ENCODE results near the gene GPX3. TPM values are rescaled to one million over a fixed set of nuclear protein-coding genes. Genes with fewer than 3 reads are reported as not detected.

GPX3 gene
- total and polyA plus RNA-seq, 2 experiments from 2014 or later: 28.0 to 48.9 TPM

DNA sequence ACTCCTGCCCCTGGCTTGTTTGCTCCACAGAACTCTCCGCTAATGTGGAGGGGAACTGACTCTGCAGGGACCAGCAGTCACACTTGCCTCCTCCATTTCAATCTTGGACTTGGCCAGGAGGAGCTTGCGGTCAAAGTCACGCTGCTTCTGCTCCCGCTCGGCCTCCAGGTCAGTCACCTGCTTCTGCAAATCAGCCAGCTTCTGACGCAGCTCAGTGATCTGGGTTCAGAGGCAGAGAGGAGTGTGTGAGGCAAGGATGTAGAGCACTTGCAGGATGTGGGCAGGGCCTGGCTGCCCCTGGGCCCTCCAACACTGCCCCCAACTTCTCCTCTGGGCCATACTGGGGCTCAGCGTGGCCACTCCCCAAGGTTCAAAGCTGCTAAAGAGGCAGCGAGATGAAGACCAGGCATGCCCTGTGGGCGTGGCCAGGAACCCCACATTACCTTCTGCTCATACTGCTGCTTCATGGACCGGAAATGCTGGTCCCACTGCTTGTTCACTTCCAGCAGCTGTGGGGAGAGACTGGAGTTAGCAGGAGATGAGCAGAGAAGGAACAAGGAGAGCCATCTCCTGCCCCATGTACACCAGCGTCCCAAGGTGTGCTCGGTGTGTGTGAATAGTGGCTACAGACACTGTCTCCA is 22.2 kb downstream of the GPX3 start:
- Mint-ChIP-seq H3K4me3 (no peak overlapping the region; the same call in 2 of the 3 replicates), H3K27me3 (ENCODE audit: insufficient read depth, low read depth, poor library complexity) (peaks cover 4% of the 10 kb centered on the region), H3K4me1 (peaks cover 2% of the 10 kb centered on the region; the same call in 1 of the 3 replicates), H3K9me3 (no peaks in the 10 kb centered on the region), H3K36me3 (ENCODE audit: low read depth) (peaks cover 4% of the 10 kb centered on the region; the same call in 2 of the 3 replicates), H3K27ac (peak overlapping the region; percentile 81)
- H3K4me3 ChIP-seq: no peak overlapping the region
- H3K4me2 ChIP-seq: no peak overlapping the region
- H3K27ac ChIP-seq (ENCODE audit: low read depth): no peak overlapping the region
- H3K36me3 ChIP-seq (ENCODE audit: insufficient read depth): no peaks in the 10 kb centered on the region
- H2AFZ ChIP-seq: no peak overlapping the region
- TF ChIP-seq ZNF114 (CRISPR knock-in tag; IDR thresholded peaks at IDR 0.05) (no peak), CREB1 (CRISPR knock-in tag; IDR thresholded peaks at IDR 0.05; ENCODE audit: low read depth) (no peak), EZH2 (IDR thresholded peaks at IDR 0.05; ENCODE audit: low read depth, unreplicated experiment) (no peak)
- TF ChIP-seq, protein P1, sequence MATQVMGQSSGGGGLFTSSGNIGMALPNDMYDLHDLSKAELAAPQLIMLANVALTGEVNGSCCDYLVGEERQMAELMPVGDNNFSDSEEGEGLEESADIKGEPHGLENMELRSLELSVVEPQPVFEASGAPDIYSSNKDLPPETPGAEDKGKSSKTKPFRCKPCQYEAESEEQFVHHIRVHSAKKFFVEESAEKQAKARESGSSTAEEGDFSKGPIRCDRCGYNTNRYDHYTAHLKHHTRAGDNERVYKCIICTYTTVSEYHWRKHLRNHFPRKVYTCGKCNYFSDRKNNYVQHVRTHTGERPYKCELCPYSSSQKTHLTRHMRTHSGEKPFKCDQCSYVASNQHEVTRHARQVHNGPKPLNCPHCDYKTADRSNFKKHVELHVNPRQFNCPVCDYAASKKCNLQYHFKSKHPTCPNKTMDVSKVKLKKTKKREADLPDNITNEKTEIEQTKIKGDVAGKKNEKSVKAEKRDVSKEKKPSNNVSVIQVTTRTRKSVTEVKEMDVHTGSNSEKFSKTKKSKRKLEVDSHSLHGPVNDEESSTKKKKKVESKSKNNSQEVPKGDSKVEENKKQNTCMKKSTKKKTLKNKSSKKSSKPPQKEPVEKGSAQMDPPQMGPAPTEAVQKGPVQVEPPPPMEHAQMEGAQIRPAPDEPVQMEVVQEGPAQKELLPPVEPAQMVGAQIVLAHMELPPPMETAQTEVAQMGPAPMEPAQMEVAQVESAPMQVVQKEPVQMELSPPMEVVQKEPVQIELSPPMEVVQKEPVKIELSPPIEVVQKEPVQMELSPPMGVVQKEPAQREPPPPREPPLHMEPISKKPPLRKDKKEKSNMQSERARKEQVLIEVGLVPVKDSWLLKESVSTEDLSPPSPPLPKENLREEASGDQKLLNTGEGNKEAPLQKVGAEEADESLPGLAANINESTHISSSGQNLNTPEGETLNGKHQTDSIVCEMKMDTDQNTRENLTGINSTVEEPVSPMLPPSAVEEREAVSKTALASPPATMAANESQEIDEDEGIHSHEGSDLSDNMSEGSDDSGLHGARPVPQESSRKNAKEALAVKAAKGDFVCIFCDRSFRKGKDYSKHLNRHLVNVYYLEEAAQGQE (IDR thresholded peaks at IDR 0.05; ENCODE audit: unreplicated experiment): no peak
- TF ChIP-seq, protein P2, sequence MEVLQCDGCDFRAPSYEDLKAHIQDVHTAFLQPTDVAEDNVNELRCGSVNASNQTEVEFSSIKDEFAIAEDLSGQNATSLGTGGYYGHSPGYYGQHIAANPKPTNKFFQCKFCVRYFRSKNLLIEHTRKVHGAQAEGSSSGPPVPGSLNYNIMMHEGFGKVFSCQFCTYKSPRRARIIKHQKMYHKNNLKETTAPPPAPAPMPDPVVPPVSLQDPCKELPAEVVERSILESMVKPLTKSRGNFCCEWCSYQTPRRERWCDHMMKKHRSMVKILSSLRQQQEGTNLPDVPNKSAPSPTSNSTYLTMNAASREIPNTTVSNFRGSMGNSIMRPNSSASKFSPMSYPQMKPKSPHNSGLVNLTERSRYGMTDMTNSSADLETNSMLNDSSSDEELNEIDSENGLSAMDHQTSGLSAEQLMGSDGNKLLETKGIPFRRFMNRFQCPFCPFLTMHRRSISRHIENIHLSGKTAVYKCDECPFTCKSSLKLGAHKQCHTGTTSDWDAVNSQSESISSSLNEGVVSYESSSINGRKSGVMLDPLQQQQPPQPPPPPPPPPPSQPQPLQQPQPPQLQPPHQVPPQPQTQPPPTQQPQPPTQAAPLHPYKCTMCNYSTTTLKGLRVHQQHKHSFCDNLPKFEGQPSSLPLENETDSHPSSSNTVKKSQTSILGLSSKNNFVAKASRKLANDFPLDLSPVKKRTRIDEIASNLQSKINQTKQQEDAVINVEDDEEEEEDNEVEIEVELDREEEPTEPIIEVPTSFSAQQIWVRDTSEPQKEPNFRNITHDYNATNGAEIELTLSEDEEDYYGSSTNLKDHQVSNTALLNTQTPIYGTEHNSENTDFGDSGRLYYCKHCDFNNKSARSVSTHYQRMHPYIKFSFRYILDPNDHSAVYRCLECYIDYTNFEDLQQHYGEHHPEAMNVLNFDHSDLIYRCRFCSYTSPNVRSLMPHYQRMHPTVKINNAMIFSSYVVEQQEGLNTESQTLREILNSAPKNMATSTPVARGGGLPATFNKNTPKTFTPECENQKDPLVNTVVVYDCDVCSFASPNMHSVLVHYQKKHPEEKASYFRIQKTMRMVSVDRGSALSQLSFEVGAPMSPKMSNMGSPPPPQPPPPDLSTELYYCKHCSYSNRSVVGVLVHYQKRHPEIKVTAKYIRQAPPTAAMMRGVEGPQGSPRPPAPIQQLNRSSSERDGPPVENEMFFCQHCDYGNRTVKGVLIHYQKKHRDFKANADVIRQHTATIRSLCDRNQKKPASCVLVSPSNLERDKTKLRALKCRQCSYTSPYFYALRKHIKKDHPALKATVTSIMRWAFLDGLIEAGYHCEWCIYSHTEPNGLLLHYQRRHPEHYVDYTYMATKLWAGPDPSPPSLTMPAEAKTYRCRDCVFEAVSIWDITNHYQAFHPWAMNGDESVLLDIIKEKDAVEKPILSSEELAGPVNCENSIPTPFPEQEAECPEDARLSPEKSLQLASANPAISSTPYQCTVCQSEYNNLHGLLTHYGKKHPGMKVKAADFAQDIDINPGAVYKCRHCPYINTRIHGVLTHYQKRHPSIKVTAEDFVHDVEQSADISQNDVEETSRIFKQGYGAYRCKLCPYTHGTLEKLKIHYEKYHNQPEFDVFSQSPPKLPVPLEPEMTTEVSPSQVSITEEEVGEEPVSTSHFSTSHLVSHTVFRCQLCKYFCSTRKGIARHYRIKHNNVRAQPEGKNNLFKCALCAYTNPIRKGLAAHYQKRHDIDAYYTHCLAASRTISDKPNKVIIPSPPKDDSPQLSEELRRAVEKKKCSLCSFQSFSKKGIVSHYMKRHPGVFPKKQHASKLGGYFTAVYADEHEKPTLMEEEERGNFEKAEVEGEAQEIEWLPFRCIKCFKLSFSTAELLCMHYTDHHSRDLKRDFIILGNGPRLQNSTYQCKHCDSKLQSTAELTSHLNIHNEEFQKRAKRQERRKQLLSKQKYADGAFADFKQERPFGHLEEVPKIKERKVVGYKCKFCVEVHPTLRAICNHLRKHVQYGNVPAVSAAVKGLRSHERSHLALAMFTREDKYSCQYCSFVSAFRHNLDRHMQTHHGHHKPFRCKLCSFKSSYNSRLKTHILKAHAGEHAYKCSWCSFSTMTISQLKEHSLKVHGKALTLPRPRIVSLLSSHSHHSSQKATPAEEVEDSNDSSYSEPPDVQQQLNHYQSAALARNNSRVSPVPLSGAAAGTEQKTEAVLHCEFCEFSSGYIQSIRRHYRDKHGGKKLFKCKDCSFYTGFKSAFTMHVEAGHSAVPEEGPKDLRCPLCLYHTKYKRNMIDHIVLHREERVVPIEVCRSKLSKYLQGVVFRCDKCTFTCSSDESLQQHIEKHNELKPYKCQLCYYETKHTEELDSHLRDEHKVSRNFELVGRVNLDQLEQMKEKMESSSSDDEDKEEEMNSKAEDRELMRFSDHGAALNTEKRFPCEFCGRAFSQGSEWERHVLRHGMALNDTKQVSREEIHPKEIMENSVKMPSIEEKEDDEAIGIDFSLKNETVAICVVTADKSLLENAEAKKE (CRISPR knock-in tag; IDR thresholded peaks at IDR 0.05): no peak
- no peak for DNase-seq (ENCODE audit: low spot score)
- H4K20me1 ChIP-seq (replicated peaks; ENCODE audit: insufficient read depth): no peaks in the 10 kb centered on the region
- H3K9me2 ChIP-seq (ENCODE audit: insufficient read depth): no peaks in the 10 kb centered on the region
- no peak for ATAC-seq
- H3K4me1 ChIP-seq (ENCODE audit: insufficient read depth): no peaks in the 10 kb centered on the region
- H3K27me3 ChIP-seq (ENCODE audit: insufficient read depth): no peaks in the 10 kb centered on the region
- H3K79me2 ChIP-seq (replicated peaks; ENCODE audit: insufficient read depth): no peaks in the 10 kb centered on the region
- no peaks in the 10 kb centered on the region for H3F3A ChIP-seq (replicated peaks; ENCODE audit: low read depth)
